Caco-2 (cell line): Measurements from ENCODE around the gene HSPG2. TPM values are rescaled to one million over a fixed set of nuclear protein-coding genes. Genes with fewer than 3 reads are reported as not detected.

Source experiments
- BruUV-seq: library from RNA; stranded (reverse); fragments of 400-500 nt; replicated peaks from 2 replicates; lab custom pipeline; 2021; lab: Mats Ljungman, UMichigan
- CTCF ChIA-PET: fragments of 300-600 bp; sonication (Branson Sonifier 250); formaldehyde crosslinking; loops from one replicate; lab custom pipeline; 2022; ENCODE audit warnings: antibody characterized with exemption; lab: Charles Lee
- POLR2A ChIA-PET: fragments of 300-600 bp; sonication (Branson Sonifier 250); formaldehyde crosslinking; loops from one replicate; lab custom pipeline; 2022; ENCODE audit warnings: antibody characterized with exemption; lab: Charles Lee
- DNase-seq, 2 experiments: peaks; one replicate each; pipeline versions ENCODE4 v3.0.0 to v3.0.0-alpha.2; 2020 to 2022
- H3K27me3 ChIP-seq: replicated peaks from 2 replicates; pipeline ENCODE4 v1.6.0; 2011; ENCODE audit warnings: low read length; ENCODE audit not compliant: control insufficient read depth, insufficient read depth
- H3K36me3 ChIP-seq: 2 replicates; pipeline ENCODE4 v1.5.1; 2011; ENCODE audit warnings: low read length; ENCODE audit not compliant: control insufficient read depth, insufficient read depth
- H3K4me1 ChIP-seq: fragments of 250-450 bp; sonication (Bioruptor Pico); 2 replicates; pipeline ENCODE4 v1.5.1; 2020; ENCODE audit warnings: mild to moderate bottlenecking
- H3K4me3 ChIP-seq: 2 replicates; pipeline ENCODE4 v1.5.1; 2011; ENCODE audit warnings: low read depth, mild to moderate bottlenecking, control low read depth, low read length
- H3K9me3 ChIP-seq: fragments of 250-450 bp; sonication (Bioruptor Pico); 2 replicates; pipeline ENCODE4 v1.5.1; 2020; ENCODE audit warnings: mild to moderate bottlenecking, moderate library complexity
- H3K27ac Mint-ChIP-seq: one replicate; pipeline ENCODE4 v1.8.0; 2022; ENCODE audit warnings: mixed read lengths; ENCODE audit not compliant: unreplicated experiment
- H3K27me3 Mint-ChIP-seq: one replicate; pipeline ENCODE4 v1.8.0; 2022; ENCODE audit warnings: mixed read lengths; ENCODE audit not compliant: insufficient read depth, unreplicated experiment
- H3K36me3 Mint-ChIP-seq: one replicate; pipeline ENCODE4 v1.8.0; 2022; ENCODE audit warnings: mild to moderate bottlenecking, mixed read lengths; ENCODE audit not compliant: insufficient read depth, unreplicated experiment
- H3K4me1 Mint-ChIP-seq: one replicate; pipeline ENCODE4 v1.8.0; 2022; ENCODE audit warnings: low read depth, mixed read lengths; ENCODE audit not compliant: unreplicated experiment
- H3K4me3 Mint-ChIP-seq: one replicate; pipeline ENCODE4 v1.8.0; 2022; ENCODE audit warnings: mild to moderate bottlenecking, moderate library complexity, mixed read lengths; ENCODE audit not compliant: unreplicated experiment
- H3K9me3 Mint-ChIP-seq: one replicate; pipeline ENCODE4 v1.8.0; 2022; ENCODE audit warnings: mixed read lengths; ENCODE audit not compliant: unreplicated experiment
- CTCF ChIP-seq, 2 experiments: fragments of 200-600 bp in 1 of 2; IDR thresholded peaks; 1 replicate in 1 of 2; 2 replicates in 1 of 2; pipeline versions ENCODE4 v1.5.1 to v1.8.0; 2011 to 2022; ENCODE audit warnings: antibody characterized with exemption in 1 of 2, control low read depth in 1 of 2, inconsistent platforms in 1 of 2, low read depth in 1 of 2, low read length in 1 of 2, mild to moderate bottlenecking in 1 of 2, moderate library complexity in 1 of 2; ENCODE audit not compliant: insufficient read depth in 1 of 2, severe bottlenecking in 1 of 2, unreplicated experiment in 1 of 2
- intact Hi-C: fragments of 100-400 bp; cut with micrococcal nuclease; formaldehyde crosslinking; loops from one replicate; pipeline ENCODE4 v1.10.0; 2022; ENCODE audit not compliant: unreplicated experiment
- total RNA-seq: library from RNA; stranded (reverse); gene quantifications from 2 replicates; pipeline ENCODE4 v1.2.3, GENCODE V29; 2022

The HSPG2 gene
- total RNA-seq, 1 experiment from 2014 or later, result 237 TPM

GRCh38 chr1:21952786-21953520 is 15.8 kb upstream of the HSPG2 start:
- H3K27me3 Mint-ChIP-seq, result no peaks in the 10 kb centered on the region
- Histone ChIP-seq H3K4me3 (no peak overlapping the region), H3K4me1 (0 out of 2 replicates have a peak, but pooled peaks cover 4% of the 10 kb centered on the region), H3K9me3 (no peaks in the 10 kb centered on the region), H3K27me3 (no peaks in the 10 kb centered on the region), H3K36me3 (no peaks in the 10 kb centered on the region)
- CTCF ChIA-PET, result no interaction called here
- BruUV-seq, result no TSS peak
- POLR2A ChIA-PET, result no interaction called here
- no peak overlapping the region for H3K27ac Mint-ChIP-seq
- intact Hi-C loops, result no loop called here
- no peaks in the 10 kb centered on the region for H3K36me3 Mint-ChIP-seq
- no peak for TF ChIP-seq CTCF (IDR thresholded peaks at IDR 0.05; ENCODE audit: insufficient read depth in 1 of 2, low read depth in 1 of 2, low read length in 1 of 2, severe bottlenecking in 1 of 2, unreplicated experiment in 1 of 2)
- H3K4me3 Mint-ChIP-seq, result no peak overlapping the region
- DNase-seq, result no peak
- no peaks in the 10 kb centered on the region for H3K4me1 Mint-ChIP-seq
- H3K9me3 Mint-ChIP-seq, result no peaks in the 10 kb centered on the region

DNA sequence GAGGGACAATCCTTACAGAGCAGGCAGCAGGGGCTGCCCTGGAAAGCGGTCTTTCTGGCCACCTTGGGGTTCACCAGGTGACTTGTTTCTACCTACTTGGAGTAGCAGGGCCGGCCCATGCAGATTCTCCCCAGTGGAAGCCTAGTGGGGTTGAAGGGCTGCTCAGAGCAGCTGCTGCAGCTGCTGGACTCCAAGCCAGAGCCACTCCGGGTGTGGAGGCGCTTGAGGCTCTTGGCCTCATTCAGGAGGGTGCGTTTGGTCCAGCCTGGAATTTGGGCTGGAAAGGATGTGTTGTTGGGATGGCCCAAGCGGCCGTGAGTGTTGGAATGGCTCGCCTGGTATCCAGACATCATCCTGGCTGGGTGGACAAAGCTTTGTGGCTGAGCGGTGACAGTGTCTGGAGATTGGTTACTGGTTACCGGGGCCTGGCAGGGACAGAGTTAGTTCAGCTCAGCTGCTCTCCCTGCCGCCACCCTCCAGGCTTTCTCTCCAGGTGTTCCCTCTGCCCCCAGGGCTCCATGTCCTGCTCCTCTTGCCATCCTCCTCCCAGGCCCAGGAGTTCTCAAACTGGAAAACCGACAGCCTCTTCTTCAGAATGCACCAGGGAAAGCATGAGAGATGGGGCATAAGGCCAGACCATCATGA is 14.2 kb upstream of the HSPG2 start:
- no peak for TF ChIP-seq CTCF (IDR thresholded peaks at IDR 0.05; ENCODE audit: insufficient read depth in 1 of 2, low read depth in 1 of 2, low read length in 1 of 2, severe bottlenecking in 1 of 2, unreplicated experiment in 1 of 2)
- Mint-ChIP-seq H3K4me3 (no peak overlapping the region), H3K27ac (no peak overlapping the region), H3K27me3 (no peaks in the 10 kb centered on the region), H3K9me3 (no peaks in the 10 kb centered on the region), H3K4me1 (no peaks in the 10 kb centered on the region), H3K36me3 (no peaks in the 10 kb centered on the region)
- DNase-seq, result no peak
- no peaks in the 10 kb centered on the region for H3K27me3 ChIP-seq
- intact Hi-C loops, result no loop called here
- 0 out of 2 replicates have a peak, but pooled peaks cover 4% of the 10 kb centered on the region for H3K4me1 ChIP-seq
- CTCF ChIA-PET, result no interaction called here
- no peaks in the 10 kb centered on the region for H3K9me3 ChIP-seq
- H3K36me3 ChIP-seq, result no peaks in the 10 kb centered on the region
- POLR2A ChIA-PET, result no interaction called here
- BruUV-seq, result no TSS peak
- no peak overlapping the region for H3K4me3 ChIP-seq

- ChIA-PET POLR2A (no interaction called here), CTCF (no interaction called here)
- intact Hi-C loops, result no loop called here
- Mint-ChIP-seq H3K4me3 (no peak overlapping the region), H3K4me1 (no peaks in the 10 kb centered on the region), H3K9me3 (no peaks in the 10 kb centered on the region), H3K27me3 (no peaks in the 10 kb centered on the region), H3K36me3 (no peaks in the 10 kb centered on the region), H3K27ac (no peak overlapping the region)
- Histone ChIP-seq H3K9me3 (no peaks in the 10 kb centered on the region), H3K4me1 (0 out of 2 replicates have a peak, but pooled peaks cover 3% of the 10 kb centered on the region), H3K27me3 (no peaks in the 10 kb centered on the region), H3K36me3 (no peaks in the 10 kb centered on the region), H3K4me3 (no peak overlapping the region)
- DNase-seq, result no peak
- TF ChIP-seq CTCF (IDR thresholded peaks at IDR 0.05; ENCODE audit: insufficient read depth in 1 of 2, low read depth in 1 of 2, low read length in 1 of 2, severe bottlenecking in 1 of 2, unreplicated experiment in 1 of 2), result no peak
- BruUV-seq, result no TSS peak
Observed at GRCh38 chr1:21950734-21951133, 13.6 kb upstream of the HSPG2 start.
